GM19035 (cell line): ENCODE measurements around the gene SLC35E4.
"Not testable (repeated sequence)": the region's sequence is repeated elsewhere in the genome, so short reads cannot be mapped to it uniquely, and the experiment has no call there.

Experiments used
- ATAC-seq: cut with Tn5 transposase; IDR thresholded peaks from one replicate; pipeline ENCODE4 v1.9.1; 2021; ENCODE audit not compliant: unreplicated experiment

SLC35E4 gene

GRCh38 chr22:30648825-30649224 is 13.2 kb downstream of the SLC35E4 start:
- ATAC-seq = no peak

DNA sequence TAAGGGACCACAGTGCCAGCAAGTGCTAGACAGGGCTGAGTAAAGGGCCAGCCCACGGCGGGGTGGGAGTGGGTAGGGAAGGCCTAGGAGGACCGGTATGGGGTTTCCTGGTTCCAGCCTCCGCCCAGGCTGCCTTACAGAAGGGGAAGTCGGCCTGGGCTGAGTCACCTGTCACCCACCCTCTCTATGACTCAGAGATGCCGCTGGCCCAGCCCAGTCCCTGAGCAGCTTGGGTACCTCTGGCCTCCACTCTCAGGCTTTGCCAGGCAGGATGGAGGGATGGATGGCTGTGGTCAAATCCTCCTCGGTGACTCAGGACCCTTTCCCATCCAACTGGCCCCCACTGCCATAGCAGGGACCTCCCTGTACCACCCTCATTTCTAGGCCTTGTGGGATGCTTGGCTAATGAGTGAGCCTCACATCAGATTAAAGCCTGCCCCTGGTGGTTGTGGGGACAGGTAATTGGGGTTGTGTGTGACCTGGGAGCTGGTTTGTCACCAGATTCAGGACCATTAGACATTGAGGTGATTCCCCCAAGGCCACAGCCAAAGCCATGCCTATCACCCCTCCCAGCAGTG is 13.9 kb downstream of the SLC35E4 start:
- no peak for ATAC-seq

GRCh38 chr22:30650508-30651116 is 15.0 kb downstream of the SLC35E4 start:
- ATAC-seq = no peak

DNA sequence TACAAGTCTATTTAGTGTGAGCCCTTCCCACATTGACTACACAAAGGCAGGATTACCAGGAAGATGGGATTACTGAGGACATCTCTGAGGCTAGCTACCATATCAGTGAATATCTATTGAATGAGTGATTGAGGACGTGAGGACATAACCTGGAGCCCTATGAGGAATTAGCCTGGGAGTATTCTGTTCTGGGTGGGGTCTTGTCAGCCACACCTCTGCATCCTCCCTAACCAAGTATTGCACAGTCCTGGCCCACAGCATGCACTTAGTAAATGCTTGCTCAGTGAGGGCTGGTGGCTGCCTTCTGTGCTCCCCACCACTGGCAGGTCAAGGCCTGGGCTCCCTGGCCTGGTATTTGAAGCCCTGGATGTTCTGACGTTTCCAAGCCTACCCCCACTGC is 17.3 kb downstream of the SLC35E4 start:
- ATAC-seq = no peak

- ATAC-seq = no peak
These were observed 18.8 kb downstream of the SLC35E4 start for GRCh38 chr22:30654361-30654760.

DNA sequence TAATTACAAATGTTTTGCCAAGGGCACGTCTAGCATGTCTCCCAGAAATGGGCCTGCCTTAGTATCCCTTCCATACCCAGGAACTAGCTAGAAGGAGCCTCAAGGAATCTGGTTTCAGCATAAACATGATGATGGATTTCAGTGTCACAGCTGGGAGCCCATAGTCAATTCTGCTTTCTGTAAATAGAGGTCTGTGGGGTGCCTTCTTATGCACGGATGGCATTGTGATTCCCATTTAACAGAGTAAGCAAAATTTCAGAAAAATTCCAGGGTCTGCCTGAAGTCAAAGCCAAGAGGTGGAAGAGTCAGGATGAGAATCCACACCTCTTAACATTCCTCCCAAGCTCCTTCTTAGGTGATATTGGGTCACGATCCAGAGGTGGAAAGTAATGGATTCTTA is 20.0 kb downstream of the SLC35E4 start:
- ATAC-seq = no peak

DNA sequence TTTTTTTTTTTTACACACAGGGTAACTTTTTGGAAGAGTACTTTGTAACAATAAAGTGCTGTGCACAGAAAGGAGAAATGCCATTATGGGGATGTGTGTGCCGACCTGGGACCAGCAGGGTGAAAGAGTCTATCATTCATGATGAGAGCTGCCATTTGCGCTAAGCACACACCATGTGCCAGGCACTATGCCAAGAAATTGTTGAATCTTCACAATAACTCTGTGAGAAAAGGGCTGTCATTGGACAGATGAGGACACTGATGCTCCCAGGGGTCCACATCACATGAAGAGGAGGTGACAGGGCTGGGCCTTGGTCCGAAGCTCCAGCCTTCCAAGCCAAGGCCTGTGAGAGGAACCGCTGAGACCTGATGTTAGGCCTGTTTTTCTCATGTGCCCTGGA is 26.5 kb downstream of the SLC35E4 start:
- ATAC-seq = no peak

- ATAC-seq = no peak
These were observed 29.2 kb downstream of the SLC35E4 start for GRCh38 chr22:30664798-30665197.

DNA sequence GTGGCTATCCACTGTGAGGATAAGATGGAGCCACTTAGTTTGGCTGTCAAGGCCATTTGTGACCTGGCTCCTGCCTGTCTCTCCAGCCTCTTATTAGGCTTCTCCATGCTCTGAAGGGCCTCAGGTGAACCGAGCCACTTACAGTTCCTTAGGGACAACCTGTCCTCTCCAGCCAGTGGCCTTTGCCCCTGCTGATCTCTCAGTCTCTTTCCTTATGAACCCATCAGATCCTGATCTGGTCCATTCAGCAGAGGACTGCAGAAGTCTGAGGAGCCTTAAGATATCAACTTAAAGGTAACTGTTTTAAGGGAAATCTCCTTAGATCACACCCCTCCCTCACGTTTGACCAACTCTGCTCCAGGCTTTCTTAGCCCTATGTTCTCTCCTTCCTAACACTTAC is 29.7 kb downstream of the SLC35E4 start:
- ATAC-seq = no peak

GRCh38 chr22:30665786-30666185 is 30.2 kb downstream of the SLC35E4 start:
- ATAC-seq = no peak

DNA sequence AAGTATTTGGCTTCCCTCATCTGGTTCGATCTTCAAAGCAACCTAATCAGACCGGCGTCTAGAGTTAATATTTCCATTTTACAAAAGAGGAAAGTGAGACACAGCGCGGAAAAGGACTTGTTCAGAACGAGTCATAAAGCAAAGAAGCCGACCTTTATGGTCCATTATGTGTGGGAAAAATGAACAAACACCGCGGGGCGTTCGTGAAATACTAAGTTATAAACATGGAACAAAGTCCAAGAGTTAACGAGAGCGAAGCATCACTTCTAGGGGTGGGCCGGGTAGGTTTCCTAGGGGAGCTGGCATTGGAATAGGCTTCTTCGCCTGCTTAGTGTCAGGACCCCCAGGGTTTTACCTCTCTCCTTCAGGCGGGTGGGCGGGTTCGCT is 31.5 kb downstream of the SLC35E4 start:
- ATAC-seq = no peak

- ATAC-seq = peak; percentile 88
These were observed 32.2 kb downstream of the SLC35E4 start, which contains the start of gene DUSP18 for GRCh38 chr22:30667494-30668385. Gene DUSP18, minus strand, starts transcription at chr22:30667875. Its CDS starts 3,872 bp downstream, at chr22:30664003.

GRCh38 chr22:30668386-30668710 is 32.8 kb downstream of the SLC35E4 start:
- no peak for ATAC-seq

GRCh38 chr22:30671071-30671470 is 35.5 kb downstream of the SLC35E4 start:
- ATAC-seq = no peak

- ATAC-seq = no peak
These were observed 37.6 kb downstream of the SLC35E4 start for GRCh38 chr22:30673136-30673535.

GRCh38 chr22:30674482-30674881 is 38.9 kb downstream of the SLC35E4 start:
- no peak for ATAC-seq

DNA sequence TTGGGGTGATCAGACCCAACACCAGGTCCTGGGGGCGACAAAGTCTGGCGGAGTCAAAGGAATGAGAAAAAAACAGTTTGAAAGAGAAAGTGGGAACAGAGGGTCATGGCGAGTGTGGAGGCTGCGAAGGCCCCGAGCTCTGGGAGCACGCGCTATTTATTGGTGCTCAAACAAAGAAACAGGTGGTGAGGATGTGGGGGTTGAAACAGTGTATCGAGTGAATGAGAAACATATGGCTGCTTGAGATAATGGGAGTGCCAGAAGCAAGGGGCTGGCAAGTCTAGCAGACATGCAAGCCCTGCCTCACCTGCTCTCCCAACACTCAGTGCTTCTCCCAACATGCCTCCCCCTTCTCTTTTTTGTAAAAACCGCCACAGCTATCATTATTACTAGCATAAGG is 39.9 kb downstream of the SLC35E4 start:
- ATAC-seq = no peak

GRCh38 chr22:30676565-30676964 is 41.0 kb downstream of the SLC35E4 start:
- ATAC-seq = not testable (repeated sequence)

DNA sequence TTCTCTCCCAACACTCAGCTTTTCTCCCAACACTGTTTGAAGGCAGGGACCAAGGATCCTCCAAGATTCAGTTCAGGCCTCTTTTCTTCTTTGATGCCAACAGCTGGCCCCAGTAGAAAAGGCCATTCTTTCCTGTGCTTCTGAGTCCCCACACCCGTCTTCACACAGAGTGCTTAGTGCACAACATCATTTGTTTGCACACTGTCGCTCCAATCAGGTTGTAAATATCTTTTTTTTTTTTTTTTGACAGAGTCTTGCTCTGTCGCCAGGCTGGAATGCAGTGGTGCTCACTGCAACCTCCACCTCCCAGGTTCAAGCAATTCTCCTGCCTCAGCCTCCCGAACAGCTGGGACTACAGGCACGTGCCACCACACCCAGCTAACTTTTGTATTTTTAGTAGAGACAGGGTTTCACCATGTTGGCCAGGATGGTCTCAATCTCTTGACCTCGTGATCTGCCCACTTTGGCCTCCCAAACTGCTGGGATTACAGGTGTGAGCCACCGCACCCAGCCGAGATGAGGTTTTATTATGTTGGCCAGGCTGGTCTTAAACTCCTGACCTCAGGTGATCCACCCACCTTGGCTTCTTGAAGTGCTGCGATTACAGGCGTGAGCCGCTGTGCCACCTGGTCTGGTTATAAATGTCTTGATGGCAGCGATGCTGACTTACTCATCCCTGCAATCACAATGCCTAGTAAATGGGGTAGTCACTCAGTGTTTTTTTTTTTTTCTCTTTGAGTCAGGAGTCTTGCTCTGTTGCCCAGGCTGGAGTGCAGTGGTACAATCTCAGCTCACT is 44.5 kb downstream of the SLC35E4 start:
- ATAC-seq = not testable (repeated sequence)

DNA sequence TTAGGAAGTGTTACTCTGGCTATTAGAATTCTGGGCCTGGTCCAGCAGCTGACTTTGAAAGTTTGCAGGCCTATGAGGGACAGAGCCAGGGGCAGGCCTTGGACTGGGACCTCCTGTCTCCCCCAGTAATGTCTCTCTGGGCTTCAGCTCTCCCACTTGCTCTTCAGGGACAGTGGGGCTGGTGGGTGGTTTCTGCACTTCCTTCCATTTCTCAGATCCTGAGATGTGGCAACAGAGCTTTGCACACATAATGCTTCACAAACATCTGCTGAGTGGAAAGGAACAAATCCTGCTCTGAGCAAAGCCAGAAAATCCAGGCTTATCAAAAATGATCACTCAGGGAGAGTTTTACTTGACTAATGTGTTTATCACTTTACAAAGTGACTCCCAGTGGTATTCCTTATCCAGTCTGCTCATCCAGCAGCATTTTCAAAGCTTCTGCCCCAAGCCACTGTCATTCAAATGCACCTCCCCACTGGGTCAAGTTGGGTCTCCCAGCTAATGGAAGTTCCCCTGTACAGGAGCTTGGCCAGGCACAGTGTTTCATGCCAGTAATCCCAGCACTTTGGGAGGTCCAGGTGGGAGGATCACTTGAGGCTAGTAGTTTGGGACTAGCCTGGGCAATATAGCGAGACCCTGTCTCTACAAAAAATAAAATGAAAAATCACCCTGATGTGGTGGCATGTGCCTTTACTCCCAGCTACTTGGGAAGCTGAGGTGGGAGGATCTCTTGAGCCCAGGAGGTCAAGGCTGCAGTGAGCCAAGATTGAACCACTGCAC is 45.6 kb downstream of the SLC35E4 start:
- ATAC-seq = no peak

DNA sequence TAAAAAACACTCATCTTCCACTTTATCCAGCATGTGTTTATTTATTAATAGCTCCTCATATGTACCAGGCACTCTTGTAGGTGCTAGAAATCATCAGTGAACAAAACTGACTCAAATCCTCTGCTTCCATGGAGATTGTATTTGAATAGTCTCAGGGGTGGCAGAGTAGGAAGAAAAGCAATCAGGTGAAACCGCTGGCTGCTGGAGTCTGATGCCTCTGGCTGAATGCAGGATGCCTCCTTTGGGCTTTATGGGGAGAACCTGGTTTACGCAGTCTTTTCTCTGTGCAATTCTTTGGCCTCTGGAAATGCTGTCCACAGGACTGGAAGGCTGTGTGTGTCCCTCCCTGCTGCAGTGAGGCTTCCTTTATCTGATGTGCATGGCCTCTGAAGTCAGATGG is 46.2 kb downstream of the SLC35E4 start:
- no peak for ATAC-seq
